CD14-positive monocyte (primary cell): ENCODE data around the gene FOLR3. TPM values are rescaled to one million over a fixed set of nuclear protein-coding genes. Genes with fewer than 3 reads are reported as not detected.
A peak's percentile ranks its signal among the peaks of the same experiment; 100 is the strongest.

ENCODE experiments used
- DNase-seq, 3 donors: peaks; one replicate each; pipeline ENCODE4 v3.0.0-alpha.2; 2011 to 2022
- H2AFZ ChIP-seq: 2 replicates; pipeline ENCODE4 v1.6.0; 2012; ENCODE audit warnings: mild to moderate bottlenecking, low read depth, low read length, inconsistent platforms; ENCODE audit not compliant: insufficient read depth, poor library complexity, severe bottlenecking
- H3K27ac ChIP-seq, 2 donors: 1 replicate in 1 of 2; 2 replicates in 1 of 2; pipeline ENCODE4 v1.5.1; 2012 to 2013; ENCODE audit warnings: low read length in 2 of 2, control low read depth in 1 of 2, inconsistent platforms in 1 of 2, low read depth in 1 of 2, mild to moderate bottlenecking in 1 of 2
- H3K27me3 ChIP-seq, 2 donors: one replicate each; pipeline versions ENCODE4 v1.6.0 to v1.6.1; 2011 to 2013; ENCODE audit warnings: low read length in 2 of 2; ENCODE audit not compliant: control insufficient read depth in 2 of 2, insufficient read depth in 2 of 2
- H3K36me3 ChIP-seq, 2 donors: replicated peaks in 1 of 2; 1 replicate in 1 of 2; 2 replicates in 1 of 2; pipeline versions ENCODE4 v1.5.1 to v1.6.1; 2012 to 2013; ENCODE audit warnings: low read length in 2 of 2, control low read depth in 1 of 2, inconsistent platforms in 1 of 2, mild to moderate bottlenecking in 1 of 2; ENCODE audit not compliant: insufficient read depth in 2 of 2, control insufficient read depth in 1 of 2
- H3K4me1 ChIP-seq, 2 donors: 1 replicate in 1 of 2; 2 replicates in 1 of 2; pipeline versions ENCODE4 v1.5.1 to v1.6.1; 2012 to 2013; ENCODE audit warnings: low read length in 2 of 2, control low read depth in 1 of 2, inconsistent platforms in 1 of 2, mild to moderate bottlenecking in 1 of 2, moderate library complexity in 1 of 2; ENCODE audit not compliant: insufficient read depth in 2 of 2, control insufficient read depth in 1 of 2
- H3K4me2 ChIP-seq: replicated peaks from 2 replicates; pipeline ENCODE3; 2012; ENCODE audit warnings: low read length, moderate library complexity, mild to moderate bottlenecking; ENCODE audit not compliant: poor library complexity, severe bottlenecking; ENCODE audit errors: extremely low read depth
- H3K4me3 ChIP-seq, 3 experiments: fragments of 200-600 bp in 1 of 3; sonication (generic) in 1 of 3; replicated peaks in 1 of 3; 1 replicate in 2 of 3; 2 replicates in 1 of 3; pipeline ENCODE4 v1.5.1; 2011 to 2013; ENCODE audit warnings: low read length in 3 of 3, mild to moderate bottlenecking in 3 of 3, control low read depth in 2 of 3, low read depth in 2 of 3, inconsistent platforms in 1 of 3, moderate library complexity in 1 of 3
- H3K79me2 ChIP-seq: 2 replicates; pipeline ENCODE4 v1.6.0; 2012; ENCODE audit warnings: mild to moderate bottlenecking, control low read depth, inconsistent platforms, low read length, moderate library complexity; ENCODE audit not compliant: insufficient read depth
- H3K9ac ChIP-seq: 2 replicates; pipeline ENCODE4 v1.6.0; 2017; ENCODE audit warnings: low read length, mild to moderate bottlenecking; ENCODE audit not compliant: insufficient read depth, poor library complexity, severe bottlenecking
- H3K9me3 ChIP-seq, 2 donors: replicated peaks in 1 of 2; 1 replicate in 1 of 2; 2 replicates in 1 of 2; pipeline versions ENCODE4 v1.5.1 to v1.6.1; 2012 to 2013; ENCODE audit warnings: low read length in 2 of 2, control low read depth in 1 of 2; ENCODE audit not compliant: control insufficient read depth in 1 of 2, insufficient read depth in 1 of 2
- H4K20me1 ChIP-seq: 2 replicates; pipeline ENCODE4 v1.6.0; 2012; ENCODE audit warnings: mild to moderate bottlenecking, low read length, control low read depth, moderate library complexity; ENCODE audit not compliant: insufficient read depth
- H3K27ac Mint-ChIP-seq, 7 donors: one replicate each; pipeline ENCODE4 v1.8.0; 2020; ENCODE audit warnings: mild to moderate bottlenecking in 7 of 7, mixed read lengths in 7 of 7, moderate library complexity in 6 of 7, inconsistent platforms in 2 of 7
- H3K27me3 Mint-ChIP-seq, 3 donors: one replicate each; pipeline ENCODE4 v1.8.0; 2021 to 2022; ENCODE audit warnings: low read depth in 3 of 3, mild to moderate bottlenecking in 3 of 3, mixed read lengths in 3 of 3, moderate library complexity in 3 of 3, inconsistent platforms in 1 of 3
- H3K36me3 Mint-ChIP-seq, 2 donors: one replicate each; pipeline ENCODE4 v1.8.0; 2020; ENCODE audit warnings: mixed read lengths in 2 of 2, inconsistent platforms in 1 of 2, mild to moderate bottlenecking in 1 of 2
- H3K4me1 Mint-ChIP-seq: one replicate; pipeline ENCODE4 v1.8.0; 2020; ENCODE audit warnings: mild to moderate bottlenecking, mixed read lengths
- H3K4me3 Mint-ChIP-seq, 2 donors: one replicate each; pipeline ENCODE4 v1.8.0; 2020; ENCODE audit warnings: mild to moderate bottlenecking in 2 of 2, mixed read lengths in 2 of 2, moderate library complexity in 1 of 2
- H3K9me3 Mint-ChIP-seq, 7 donors: one replicate each; pipeline ENCODE4 v1.8.0; 2020 to 2022; ENCODE audit warnings: mixed read lengths in 7 of 7, mild to moderate bottlenecking in 6 of 7, moderate library complexity in 6 of 7, inconsistent platforms in 2 of 7
- WGBS: methylation state at CpG from one replicate; pipeline ENCODE4 v1.1.5; 2013; ENCODE audit warnings: missing lambda C conversion rate; ENCODE audit not compliant: insufficient coverage; 5-methylcytosine and 5-hydroxymethylcytosine counted together
- intact Hi-C, 2 donors: fragments of 100-400 bp; cut with micrococcal nuclease; formaldehyde crosslinking; loops; one replicate each; pipeline versions ENCODE4 v1.15.0 to v1.15.1; 2023
- polyA plus RNA-seq, 3 donors: library from polyadenylated mRNA; depleted of rRNA in 1 of 3; unstranded in 2 of 3; stranded (reverse) in 1 of 3; fragments of 300-500 nt in 2 of 3; fragments of >200 nt in 1 of 3; fragmentation: Illumina TruSeq in 2 of 3; gene quantifications; 1 replicate in 2 of 3; 2 replicates in 1 of 3; pipeline ENCODE4 v1.2.3, GENCODE V29; 2012 to 2021
- TF ChIP-seq, protein P1 (sequence below): fragments of 200-600 bp; IDR thresholded peaks from one replicate; pipeline ENCODE4 v1.8.0; 2022; ENCODE audit warnings: antibody characterized with exemption, mild to moderate bottlenecking

Gene FOLR3
- polyA plus RNA-seq, 3 donors = 22.3 to 330 (median 74.0) TPM

DNA sequence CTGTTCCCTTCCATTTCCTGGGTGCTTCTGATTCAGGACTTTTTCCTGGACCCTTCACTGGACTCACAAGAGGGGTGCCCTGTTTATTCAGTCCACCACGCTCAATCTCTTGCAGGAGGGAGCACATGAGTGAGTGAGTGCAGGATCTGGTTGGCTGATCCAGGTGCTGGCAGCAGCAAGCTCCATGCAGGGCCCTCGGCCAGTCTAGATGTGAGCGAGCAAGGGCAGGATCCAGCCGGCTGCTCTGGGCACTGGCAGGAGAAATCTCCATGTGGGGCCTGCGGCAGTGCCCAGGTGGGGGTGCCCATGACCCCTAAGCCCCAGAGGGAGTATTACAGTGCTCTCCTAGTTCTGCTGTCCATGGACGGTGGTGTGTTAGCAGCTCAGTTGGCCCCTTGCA, 11.5 kb upstream of the FOLR3 start:
- Histone ChIP-seq H3K4me1 (peaks cover 23 to 27% of the 10 kb centered on the region in 2 donors), H2AFZ (peak overlapping the region; percentile 38), H4K20me1 (no peaks in the 10 kb centered on the region), H3K4me3 (no peak overlapping the region), H3K27me3 (no peaks in the 10 kb centered on the region), H3K79me2 (no peaks in the 10 kb centered on the region), H3K36me3 (no peaks in the 10 kb centered on the region), H3K27ac (peak overlapping the region; percentile 9 to 47), H3K9me3 (peaks cover 5% of the 10 kb centered on the region in 2 donors), H3K9ac (no peak overlapping the region), H3K4me2 (no peak overlapping the region)
- Mint-ChIP-seq H3K27me3 (no peaks in the 10 kb centered on the region), H3K4me1 (peaks cover 36% of the 10 kb centered on the region), H3K4me3 (no peak overlapping the region), H3K9me3 (peaks cover 6 to 18% (median 12%) of the 10 kb centered on the region in 7 donors), H3K36me3 (peaks cover 7 to 11% of the 10 kb centered on the region in 2 donors), H3K27ac (peak overlapping the region in 3 of 7 donors; percentile 20 to 46 (median 32))
- DNase-seq = no peak
- TF ChIP-seq, protein P1, sequence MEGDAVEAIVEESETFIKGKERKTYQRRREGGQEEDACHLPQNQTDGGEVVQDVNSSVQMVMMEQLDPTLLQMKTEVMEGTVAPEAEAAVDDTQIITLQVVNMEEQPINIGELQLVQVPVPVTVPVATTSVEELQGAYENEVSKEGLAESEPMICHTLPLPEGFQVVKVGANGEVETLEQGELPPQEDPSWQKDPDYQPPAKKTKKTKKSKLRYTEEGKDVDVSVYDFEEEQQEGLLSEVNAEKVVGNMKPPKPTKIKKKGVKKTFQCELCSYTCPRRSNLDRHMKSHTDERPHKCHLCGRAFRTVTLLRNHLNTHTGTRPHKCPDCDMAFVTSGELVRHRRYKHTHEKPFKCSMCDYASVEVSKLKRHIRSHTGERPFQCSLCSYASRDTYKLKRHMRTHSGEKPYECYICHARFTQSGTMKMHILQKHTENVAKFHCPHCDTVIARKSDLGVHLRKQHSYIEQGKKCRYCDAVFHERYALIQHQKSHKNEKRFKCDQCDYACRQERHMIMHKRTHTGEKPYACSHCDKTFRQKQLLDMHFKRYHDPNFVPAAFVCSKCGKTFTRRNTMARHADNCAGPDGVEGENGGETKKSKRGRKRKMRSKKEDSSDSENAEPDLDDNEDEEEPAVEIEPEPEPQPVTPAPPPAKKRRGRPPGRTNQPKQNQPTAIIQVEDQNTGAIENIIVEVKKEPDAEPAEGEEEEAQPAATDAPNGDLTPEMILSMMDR = no peak
- 100% methylated on average over 6 of the region's 6 CpGs for WGBS
- intact Hi-C loops = no loop called here

DNA sequence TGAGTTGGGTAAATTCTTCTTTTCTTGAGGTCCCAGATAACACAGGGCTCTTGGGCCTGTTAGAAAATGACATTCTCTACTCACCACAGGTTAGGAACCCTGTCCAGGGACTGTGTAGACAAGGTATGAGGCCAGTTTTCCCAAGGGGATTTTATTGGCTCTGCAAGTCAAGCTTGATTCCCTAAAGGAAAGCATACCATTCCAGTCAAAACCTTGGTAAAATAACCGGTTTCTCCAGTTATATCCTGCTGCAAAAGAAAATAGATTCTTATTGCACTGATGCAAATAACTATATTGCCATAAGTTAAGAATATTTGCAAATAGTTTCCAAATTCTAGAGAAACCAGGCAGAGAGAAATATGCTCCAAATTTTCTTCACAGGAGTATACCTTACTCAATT, 9.6 kb upstream of the FOLR3 start:
- no peak for DNase-seq
- TF ChIP-seq, protein P1 = no peak
- peaks cover 0 to 2% (median 0%) of the 10 kb centered on the region in 3 donors for H3K27me3 Mint-ChIP-seq
- H3K4me3 ChIP-seq = no peak overlapping the region
- H3K79me2 ChIP-seq = no peaks in the 10 kb centered on the region
- H3K9me3 ChIP-seq = peaks cover 5% of the 10 kb centered on the region in 2 donors
- H3K27ac ChIP-seq = no peak overlapping the region
- no peak overlapping the region for H3K9ac ChIP-seq
- no peak overlapping the region for H2AFZ ChIP-seq
- peaks cover 7 to 20% (median 13%) of the 10 kb centered on the region in 7 donors for H3K9me3 Mint-ChIP-seq
- no peaks in the 10 kb centered on the region for H3K27me3 ChIP-seq
- peaks cover 24 to 30% of the 10 kb centered on the region in 2 donors for H3K4me1 ChIP-seq
- no peaks in the 10 kb centered on the region for H4K20me1 ChIP-seq
- H3K36me3 ChIP-seq = no peaks in the 10 kb centered on the region
- H3K36me3 Mint-ChIP-seq = peaks cover 12 to 15% of the 10 kb centered on the region in 2 donors
- no peak overlapping the region for H3K4me2 ChIP-seq
- no CpG with 5 or more reads among the region's 1 CpG for WGBS
- no peak overlapping the region for H3K27ac Mint-ChIP-seq
- H3K4me1 Mint-ChIP-seq = peaks cover 41% of the 10 kb centered on the region
- H3K4me3 Mint-ChIP-seq = no peak overlapping the region
- intact Hi-C loops = no loop called here
